ENCODE measurements around the gene SMC6.

The SMC6 gene

DNA sequence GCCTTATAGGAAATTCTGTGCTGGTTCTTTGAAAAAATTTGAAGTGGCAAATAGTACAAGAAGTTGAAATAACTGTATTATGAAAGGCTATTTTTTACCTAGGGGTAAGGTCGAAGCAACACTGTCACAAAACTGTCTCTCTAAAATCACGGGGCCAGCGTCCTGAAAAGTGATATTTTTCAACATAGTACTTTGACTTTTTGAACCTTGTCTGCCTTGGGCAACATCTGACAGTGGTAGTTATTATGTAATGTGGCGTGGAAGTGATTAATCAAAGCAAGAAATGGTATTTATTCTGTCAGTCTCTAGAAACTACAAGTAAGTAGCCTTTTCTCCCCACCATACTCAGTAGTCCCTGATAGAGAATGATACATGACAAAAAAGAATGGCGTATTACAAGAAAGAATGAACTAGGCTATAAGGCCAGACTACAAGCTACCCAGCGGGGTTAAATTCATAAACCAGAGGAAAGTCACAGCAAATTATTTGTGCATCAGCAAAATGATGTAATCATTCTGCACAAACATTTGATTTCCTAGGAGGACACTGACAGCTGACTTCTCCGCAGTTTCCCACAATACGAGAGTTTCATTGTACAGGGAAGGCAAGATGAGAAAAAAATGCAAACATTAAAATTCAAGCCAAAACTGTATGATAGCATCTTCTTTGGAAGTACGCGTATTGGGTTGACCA is 10.2 kb upstream of the SMC6 start:
- DNase-seq (ENCODE audit: low spot score): no peak
- TF ChIP-seq, protein P1, sequence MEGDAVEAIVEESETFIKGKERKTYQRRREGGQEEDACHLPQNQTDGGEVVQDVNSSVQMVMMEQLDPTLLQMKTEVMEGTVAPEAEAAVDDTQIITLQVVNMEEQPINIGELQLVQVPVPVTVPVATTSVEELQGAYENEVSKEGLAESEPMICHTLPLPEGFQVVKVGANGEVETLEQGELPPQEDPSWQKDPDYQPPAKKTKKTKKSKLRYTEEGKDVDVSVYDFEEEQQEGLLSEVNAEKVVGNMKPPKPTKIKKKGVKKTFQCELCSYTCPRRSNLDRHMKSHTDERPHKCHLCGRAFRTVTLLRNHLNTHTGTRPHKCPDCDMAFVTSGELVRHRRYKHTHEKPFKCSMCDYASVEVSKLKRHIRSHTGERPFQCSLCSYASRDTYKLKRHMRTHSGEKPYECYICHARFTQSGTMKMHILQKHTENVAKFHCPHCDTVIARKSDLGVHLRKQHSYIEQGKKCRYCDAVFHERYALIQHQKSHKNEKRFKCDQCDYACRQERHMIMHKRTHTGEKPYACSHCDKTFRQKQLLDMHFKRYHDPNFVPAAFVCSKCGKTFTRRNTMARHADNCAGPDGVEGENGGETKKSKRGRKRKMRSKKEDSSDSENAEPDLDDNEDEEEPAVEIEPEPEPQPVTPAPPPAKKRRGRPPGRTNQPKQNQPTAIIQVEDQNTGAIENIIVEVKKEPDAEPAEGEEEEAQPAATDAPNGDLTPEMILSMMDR (IDR thresholded peaks at IDR 0.05; ENCODE audit: extremely low read depth, missing control alignments): no peak

DNA sequence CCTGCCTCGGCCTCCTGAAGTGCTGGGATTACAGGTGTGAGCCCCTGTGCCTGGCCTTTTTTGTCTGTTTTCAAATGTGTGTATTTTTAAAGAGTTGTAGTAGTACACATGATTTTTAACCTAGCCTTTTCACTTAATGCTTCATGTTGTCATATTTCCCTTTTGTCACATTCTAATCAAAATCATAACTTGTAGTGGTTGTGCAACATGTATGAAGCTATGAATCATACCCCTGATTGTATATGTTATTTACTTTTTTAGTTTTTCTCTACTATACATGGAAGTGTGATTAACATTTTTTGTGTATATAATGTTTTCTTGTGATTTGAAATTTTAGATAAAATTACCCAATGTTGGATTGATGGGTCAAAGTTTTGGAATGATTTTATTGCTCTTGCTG is 8.8 kb upstream of the SMC6 start:
- DNase-seq (ENCODE audit: low spot score): no peak
- TF ChIP-seq, protein P1 (IDR thresholded peaks at IDR 0.05; ENCODE audit: extremely low read depth, missing control alignments): no peak

DNA sequence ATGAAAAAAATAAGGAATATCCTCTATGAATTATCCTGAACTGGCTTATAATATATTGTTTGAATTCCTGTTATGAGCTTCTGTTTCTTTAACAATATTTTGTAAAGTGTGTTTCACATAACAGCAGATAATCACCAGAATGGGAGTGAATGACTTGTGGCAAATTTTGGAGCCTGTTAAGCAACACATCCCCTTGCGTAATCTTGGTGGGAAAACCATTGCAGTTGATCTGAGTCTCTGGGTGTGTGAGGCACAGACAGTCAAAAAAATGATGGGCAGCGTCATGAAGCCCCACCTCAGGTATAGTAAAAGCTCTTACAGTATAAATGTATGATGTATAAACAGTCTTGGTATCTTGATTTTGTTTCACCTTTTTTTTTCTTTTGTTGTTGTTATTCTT is 6.2 kb upstream of the SMC6 start:
- DNase-seq (ENCODE audit: low spot score): no peak
- TF ChIP-seq, protein P1 (IDR thresholded peaks at IDR 0.05; ENCODE audit: extremely low read depth, missing control alignments): no peak

DNA sequence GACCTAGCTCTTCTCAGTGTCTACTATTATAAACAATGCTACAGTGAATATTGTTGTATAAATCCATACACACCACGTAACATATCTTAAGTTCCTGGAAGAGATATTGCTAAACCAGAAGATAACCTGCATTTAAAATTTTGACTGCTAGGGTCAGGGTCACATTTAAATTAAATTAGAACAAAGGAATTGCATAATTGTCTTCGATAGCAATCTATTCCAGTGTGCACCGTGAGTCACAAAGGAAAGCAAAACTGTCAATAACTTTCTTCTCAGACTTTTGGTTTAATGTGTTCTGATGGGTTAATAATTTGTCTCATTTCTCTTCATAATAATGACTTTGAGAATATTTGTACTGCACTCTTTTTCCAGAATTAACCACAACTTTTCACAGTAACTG is 4.5 kb upstream of the SMC6 start:
- DNase-seq (ENCODE audit: low spot score): no peak
- TF ChIP-seq, protein P1 (IDR thresholded peaks at IDR 0.05; ENCODE audit: extremely low read depth, missing control alignments): no peak

DNA sequence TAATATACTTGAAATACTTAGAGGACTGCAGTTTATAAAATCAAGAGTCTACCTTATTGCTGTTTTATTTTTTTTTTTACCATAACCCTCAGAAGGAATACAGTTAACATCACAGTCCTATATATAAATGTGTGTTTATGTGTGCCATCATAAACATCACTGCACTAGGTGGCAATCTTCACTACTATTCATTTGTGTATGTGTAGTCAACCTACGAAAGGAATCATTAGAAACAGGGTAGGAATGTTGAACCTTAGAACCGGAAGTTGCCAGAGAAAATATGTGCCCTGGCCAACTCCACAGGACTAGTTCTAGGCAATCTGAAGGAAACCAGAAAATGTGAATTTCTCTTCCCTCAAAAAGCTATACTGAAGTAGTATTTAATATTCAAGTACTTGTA is 3.7 kb upstream of the SMC6 start:
- no peak for DNase-seq (ENCODE audit: low spot score)
- TF ChIP-seq, protein P1 (IDR thresholded peaks at IDR 0.05; ENCODE audit: extremely low read depth, missing control alignments): no peak

DNA sequence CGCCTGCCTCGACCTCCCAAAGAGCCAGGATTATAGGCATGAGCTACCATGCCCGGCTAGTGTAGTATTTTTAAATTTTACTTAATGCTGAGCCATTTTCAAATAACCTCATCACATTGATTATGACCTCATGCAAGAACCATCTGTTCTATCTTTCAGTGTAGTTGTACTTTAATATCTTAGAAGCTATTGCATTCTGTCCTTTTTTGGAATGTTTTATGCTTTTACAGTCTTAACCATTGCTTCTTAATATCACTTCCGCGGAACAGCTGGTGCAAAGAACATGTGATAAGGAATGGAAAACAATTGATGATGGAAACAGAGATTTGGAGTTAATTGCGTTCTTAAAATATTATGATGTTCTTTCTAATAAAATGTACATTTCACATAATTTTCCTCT is 3.1 kb upstream of the SMC6 start:
- no peak for DNase-seq (ENCODE audit: low spot score)
- TF ChIP-seq, protein P1 (IDR thresholded peaks at IDR 0.05; ENCODE audit: extremely low read depth, missing control alignments): no peak

DNA sequence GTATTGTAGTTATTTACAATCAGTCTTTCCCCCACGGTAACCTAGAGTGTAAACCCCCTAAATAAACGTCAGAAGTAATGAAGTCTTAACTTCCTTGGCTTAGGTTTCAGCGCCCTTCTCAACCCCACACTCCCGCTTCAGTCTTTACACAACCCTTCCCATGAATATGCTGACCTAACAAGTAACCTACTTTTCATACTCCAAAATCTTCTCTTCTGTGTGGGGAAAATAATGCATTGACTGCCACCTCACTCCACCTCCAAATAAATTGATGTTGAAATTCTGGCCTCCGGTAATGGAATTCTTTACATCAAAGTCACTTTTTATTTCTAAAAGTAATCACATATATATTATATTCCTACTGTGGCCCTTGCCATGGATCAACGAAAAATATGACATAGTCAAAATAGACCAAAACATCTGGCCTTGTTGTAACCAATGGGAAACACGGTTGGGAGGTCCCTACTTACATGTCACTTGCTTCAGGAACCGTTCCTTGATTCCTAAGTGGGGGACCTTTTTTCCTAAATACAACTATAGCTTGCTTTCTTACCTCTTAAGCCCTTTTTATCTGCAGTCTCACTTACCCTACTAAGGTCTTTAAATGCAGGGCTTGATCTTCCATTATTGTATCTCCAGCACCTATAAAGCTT is 1.3 kb upstream of the SMC6 start:
- TF ChIP-seq, protein P1 (IDR thresholded peaks at IDR 0.05; ENCODE audit: extremely low read depth, missing control alignments): no peak
- no peak for DNase-seq (ENCODE audit: low spot score)

All from GM20000 (cell line).